ENCODE data around the gene LFNG.
"Not testable (repeated sequence)": the region's sequence is repeated elsewhere in the genome, so short reads cannot be mapped to it uniquely, and the experiment has no call there.

The LFNG gene

DNA sequence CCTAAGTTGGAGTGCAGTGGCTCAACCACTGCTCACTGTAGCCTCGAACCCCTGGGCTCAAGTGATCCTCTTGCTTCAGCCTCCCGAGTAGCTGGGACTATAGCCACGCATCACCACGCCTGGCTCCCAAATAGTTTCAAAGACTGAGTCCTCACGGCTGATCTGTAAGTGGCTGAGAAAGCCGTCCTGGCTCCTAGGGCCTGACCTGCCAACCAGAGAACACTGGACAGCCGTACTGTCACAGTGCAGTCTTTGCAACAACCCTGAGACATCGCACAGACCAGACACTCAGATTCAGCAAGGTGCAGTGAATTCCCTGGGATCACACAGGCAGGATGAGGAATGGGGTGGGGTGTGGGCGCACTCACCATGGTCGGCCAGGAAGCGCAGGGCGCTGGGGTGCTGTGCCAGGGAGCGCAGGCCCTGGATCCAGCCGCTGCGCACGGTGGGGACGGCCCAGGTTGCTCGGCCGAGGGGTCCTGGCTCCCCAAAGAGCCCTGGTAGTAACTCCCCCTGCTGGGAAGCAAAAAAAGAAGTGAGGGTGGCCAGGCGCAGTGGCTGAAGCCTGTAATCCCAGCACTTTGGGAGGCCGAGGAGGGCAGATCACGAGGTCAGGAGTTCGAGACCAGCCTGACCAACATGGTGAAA, 25.1 kb downstream of the LFNG start:
- no peak for DNase-seq (ENCODE audit: low read depth in 2 of 2)

DNA sequence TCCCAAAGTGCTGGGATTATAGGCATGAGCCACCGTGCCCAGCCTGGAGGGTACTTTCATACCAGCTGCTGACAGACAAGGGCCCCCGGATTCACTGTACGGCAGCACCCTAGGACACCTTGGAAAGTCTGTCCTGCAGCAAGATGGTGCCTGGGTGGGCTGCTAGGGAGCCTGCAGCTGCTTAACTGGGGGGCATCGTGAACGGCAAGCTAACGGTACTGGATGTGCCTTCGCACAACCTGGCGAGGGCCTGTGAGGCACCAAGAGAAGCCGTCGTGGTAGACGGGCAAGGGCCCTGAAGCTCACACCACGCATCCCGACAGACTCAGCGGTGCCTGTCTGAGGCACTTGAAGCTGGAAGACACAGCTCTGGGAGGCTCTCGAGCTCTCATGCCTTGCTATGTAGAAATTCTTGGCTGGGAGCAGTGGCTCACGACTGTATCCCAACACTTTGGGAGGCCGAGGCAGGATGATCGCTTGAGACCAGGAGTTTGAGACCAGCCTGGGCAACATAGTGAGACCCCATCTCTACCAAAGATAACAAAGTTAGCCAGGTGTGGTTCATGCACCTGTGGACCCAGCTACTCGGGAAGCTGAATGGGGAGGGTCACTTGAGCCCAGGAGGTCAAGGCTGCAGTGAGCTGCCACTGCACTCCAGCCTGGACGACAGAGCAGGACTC, 26.3 kb downstream of the LFNG start:
- DNase-seq (ENCODE audit: low read depth in 2 of 2) = no peak

- DNase-seq (ENCODE audit: low read depth in 2 of 2) = no peak
Observed at GRCh38 chr7:2546776-2547586, 27.4 kb downstream of the LFNG start.

- no peak for DNase-seq (ENCODE audit: low read depth in 2 of 2)
Observed at GRCh38 chr7:2551418-2551817, 31.8 kb downstream of the LFNG start.

- no peak for DNase-seq (ENCODE audit: low read depth in 2 of 2)
Observed at GRCh38 chr7:2553108-2553507, 33.5 kb downstream of the LFNG start.

- DNase-seq (ENCODE audit: low read depth in 2 of 2) = no peak
Observed at GRCh38 chr7:2553831-2554581, 34.4 kb downstream of the LFNG start.

GRCh38 chr7:2554661-2555111, 35.1 kb downstream of the LFNG start:
- no peak for DNase-seq (ENCODE audit: low read depth in 2 of 2)

DNA sequence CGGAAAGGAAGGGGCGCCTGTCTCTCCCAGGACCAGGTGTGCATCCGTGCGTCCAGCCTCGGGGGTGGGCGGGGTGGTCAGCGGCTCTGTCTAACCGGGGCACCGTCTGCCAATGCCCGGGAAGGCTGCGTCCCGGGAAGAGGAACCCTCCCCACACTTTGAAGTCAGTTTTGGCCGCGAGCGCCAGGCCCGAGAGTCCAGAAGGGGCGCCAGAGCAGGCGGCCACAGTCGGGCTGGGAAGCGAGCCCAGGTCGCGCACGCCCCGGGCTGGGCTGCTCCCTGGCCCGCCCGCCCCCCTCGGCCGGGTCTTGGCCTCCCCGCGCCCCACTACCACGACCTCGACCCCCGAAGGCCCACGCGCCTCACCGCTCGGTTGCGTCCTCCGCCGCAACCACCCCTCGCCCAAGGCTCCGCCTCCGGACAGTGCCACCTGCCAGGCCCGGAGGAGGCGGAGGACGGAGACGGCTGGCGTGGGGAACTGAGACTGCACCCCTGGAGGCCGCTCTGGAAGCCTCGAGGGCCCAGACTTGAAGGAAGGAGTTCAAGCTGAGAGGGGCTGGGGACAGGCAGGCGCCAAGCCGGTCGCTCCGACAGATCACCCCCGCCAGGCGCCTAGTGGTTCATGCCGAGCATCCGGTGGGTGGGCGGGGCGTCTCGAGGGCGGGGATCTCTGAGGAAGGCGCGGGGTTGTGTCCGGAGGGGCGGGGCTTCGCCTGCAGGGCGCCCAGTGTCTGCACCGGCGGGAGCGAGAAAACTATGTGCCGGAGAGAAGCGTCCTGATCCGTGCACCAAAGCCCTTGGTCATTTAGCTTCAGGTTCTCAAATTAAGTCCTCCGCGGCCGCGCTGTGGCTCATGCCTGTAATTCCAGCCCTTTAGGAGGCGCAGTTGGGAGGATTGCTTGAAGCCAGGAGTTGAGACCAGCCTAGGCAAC, 35.8 kb downstream of the LFNG start, which contains the start of gene BRAT1:
TSS of gene BRAT1 (minus strand) at position 404 of the 932 bp plus-strand sequence. CDS start 1,093 bp downstream, outside the sequence.
- DNase-seq (ENCODE audit: low read depth in 2 of 2) = peak; percentile 92 to 98

DNA sequence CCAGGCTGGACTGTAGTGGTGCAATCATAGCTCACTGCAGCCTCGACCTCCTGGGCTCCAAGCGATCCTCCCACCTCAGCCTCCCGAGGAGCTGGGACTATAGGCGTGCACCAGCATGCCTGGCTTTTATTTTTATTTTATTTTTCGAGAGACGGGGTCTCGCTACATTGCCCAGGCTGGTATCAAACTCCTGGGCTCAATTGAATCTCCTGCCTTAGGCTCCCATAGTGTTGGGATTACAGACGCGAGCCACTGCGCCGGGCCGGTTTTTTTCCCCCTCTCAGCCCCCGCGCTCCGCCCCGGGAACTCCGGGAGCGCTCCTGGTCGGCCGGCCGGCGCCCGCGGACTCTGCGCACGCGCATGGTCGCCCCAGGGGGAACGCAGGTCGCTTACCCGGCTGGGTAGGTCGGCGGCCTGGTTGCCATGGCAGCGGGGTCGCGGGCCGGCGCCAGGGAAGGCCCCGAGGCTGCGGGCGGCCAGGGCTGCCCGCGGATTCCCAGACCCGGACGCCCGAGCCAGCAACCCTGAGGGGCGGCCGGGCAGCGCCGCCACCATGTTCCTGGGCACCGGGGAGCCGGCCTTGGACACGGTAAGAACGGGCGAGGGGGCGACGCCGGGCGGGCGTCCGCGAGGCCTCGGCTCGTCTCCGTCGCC, 39.2 kb downstream of the LFNG start, which contains the start of gene IQCE:
TSS of gene IQCE (plus strand) at position 351 of the 654 bp plus-strand sequence. CDS start at position 554, 203 bp downstream.
- peak; percentile 81 to 89 for DNase-seq (ENCODE audit: low read depth in 2 of 2)

- no peak for DNase-seq (ENCODE audit: low read depth in 2 of 2)
Observed at GRCh38 chr7:2559283-2559950, 39.8 kb downstream of the LFNG start.

- not testable (repeated sequence) for DNase-seq (ENCODE audit: low read depth in 2 of 2)
Observed at GRCh38 chr7:2563955-2564354, 44.4 kb downstream of the LFNG start.

- DNase-seq (ENCODE audit: low read depth in 2 of 2) = no peak
Observed at GRCh38 chr7:2564970-2565540, 45.5 kb downstream of the LFNG start.

DNA sequence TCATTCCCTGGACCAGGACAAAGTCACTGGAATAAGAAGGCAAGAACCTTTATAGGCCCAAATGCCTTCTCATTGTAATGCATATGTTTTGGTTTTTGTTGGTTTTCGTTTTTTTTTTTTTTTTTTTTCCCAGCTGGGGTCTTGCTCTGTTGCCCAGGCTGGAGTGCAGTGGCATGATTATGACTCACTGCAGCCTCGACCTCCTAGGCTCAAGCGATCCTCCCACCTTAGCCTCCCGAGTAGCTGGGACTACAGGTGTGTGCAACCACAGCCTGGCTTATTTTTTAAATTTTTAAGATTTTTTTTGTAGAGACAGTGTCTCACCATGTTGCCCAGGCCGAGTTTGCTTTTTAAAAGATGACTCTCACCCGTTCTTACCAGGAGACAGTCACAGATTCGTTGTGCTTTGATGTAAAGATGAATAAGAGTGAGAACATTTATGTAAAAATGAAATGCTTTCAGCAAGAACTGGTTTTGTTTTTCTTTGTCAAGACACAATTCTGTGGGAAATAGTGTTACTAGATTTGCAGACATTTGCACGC, 46.8 kb downstream of the LFNG start:
- no peak for DNase-seq (ENCODE audit: low read depth in 2 of 2)

GRCh38 chr7:2566890-2567678, 47.5 kb downstream of the LFNG start:
- DNase-seq (ENCODE audit: low read depth in 2 of 2) = no peak

DNA sequence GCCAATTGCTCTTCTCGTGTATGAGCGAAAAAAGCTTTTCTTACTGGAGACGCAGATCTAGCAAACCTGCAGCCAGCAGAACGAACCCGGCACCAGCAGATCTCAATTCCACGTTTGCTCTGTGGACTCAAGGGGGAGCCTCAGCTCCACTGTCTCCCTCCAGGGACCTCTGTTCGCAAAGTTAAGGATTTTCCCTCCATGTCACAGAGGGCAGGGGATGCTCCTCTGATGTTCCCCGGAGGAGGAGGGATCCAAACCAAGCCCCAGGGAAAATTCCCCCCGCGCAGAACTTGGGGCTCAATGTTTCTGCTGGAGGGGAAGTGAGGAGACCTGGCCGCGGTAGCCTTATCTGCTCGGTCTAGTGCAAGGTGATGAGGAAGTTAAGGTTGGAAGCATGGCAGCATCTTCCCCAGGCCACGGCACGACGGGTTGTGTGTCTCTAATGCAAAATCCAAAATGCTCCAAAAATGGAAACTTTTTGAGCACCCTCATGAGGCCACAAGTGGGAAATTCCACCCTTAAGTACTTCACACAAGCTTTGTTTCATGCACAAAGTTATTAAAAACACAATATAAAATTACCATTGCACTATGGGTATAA, 48.2 kb downstream of the LFNG start:
- DNase-seq (ENCODE audit: low read depth in 2 of 2) = no peak

GRCh38 chr7:2568521-2569223, 49.1 kb downstream of the LFNG start:
- no peak for DNase-seq (ENCODE audit: low read depth in 2 of 2)

GRCh38 chr7:2569421-2569820, 49.8 kb downstream of the LFNG start:
- DNase-seq (ENCODE audit: low read depth in 2 of 2) = no peak

Data from stimulated activated CD4-positive, alpha-beta T cell treated with anti-CD3 and anti-CD28 coated beads, Interleukin-12 subunit alpha, Interleukin-12 subunit beta, amount 100 ng/mL, for 24 hours (primary cell).